ENCODE results near the gene GDNF. TPM values are rescaled to one million over a fixed set of nuclear protein-coding genes. Genes with fewer than 3 reads are reported as not detected.
A peak's percentile ranks its signal among the peaks of the same experiment; 100 is the strongest.

GDNF gene
- total and polyA plus RNA-seq, 4 donors: 0.09 to 0.25 TPM; not detected in 2

DNA sequence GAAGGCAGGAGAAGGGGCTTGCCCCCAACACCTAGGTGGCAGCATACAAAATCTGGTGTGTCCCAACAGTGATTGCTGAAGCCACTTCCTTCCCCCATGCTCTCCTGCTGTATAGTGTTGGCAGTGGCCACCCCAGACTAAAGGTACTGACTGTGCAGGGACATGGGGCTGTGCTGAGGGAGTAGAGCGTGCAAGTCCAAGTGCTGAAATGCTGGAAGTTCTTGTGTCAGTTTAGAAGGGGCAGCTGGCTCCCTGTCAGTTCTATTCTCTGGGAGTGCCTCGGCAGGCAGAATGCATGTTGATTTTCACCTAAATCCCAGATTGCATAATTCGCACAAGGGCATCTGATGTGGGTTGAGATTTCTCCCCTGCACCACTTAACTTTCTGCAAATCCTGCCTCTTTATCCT lies 68.6 kb downstream of the GDNF start (continued):
- TF ChIP-seq, protein P1, sequence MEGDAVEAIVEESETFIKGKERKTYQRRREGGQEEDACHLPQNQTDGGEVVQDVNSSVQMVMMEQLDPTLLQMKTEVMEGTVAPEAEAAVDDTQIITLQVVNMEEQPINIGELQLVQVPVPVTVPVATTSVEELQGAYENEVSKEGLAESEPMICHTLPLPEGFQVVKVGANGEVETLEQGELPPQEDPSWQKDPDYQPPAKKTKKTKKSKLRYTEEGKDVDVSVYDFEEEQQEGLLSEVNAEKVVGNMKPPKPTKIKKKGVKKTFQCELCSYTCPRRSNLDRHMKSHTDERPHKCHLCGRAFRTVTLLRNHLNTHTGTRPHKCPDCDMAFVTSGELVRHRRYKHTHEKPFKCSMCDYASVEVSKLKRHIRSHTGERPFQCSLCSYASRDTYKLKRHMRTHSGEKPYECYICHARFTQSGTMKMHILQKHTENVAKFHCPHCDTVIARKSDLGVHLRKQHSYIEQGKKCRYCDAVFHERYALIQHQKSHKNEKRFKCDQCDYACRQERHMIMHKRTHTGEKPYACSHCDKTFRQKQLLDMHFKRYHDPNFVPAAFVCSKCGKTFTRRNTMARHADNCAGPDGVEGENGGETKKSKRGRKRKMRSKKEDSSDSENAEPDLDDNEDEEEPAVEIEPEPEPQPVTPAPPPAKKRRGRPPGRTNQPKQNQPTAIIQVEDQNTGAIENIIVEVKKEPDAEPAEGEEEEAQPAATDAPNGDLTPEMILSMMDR (IDR thresholded peaks at IDR 0.05; ENCODE audit: low read depth, low read length, missing input control): no peak
- TF ChIP-seq TAF1 (conservative IDR thresholded peaks at IDR 0.05) (no peak), HNF4A (conservative IDR thresholded peaks at IDR 0.05) (peak; percentile 66 to 73), GABPA (IDR thresholded peaks at IDR 0.05 in 1 of 2, conservative IDR thresholded peaks at IDR 0.05 in 1 of 2) (no peak)
- TF ChIP-seq, protein P2, sequence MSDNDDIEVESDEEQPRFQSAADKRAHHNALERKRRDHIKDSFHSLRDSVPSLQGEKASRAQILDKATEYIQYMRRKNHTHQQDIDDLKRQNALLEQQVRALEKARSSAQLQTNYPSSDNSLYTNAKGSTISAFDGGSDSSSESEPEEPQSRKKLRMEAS (IDR thresholded peaks at IDR 0.05): peak; percentile 40

DNA sequence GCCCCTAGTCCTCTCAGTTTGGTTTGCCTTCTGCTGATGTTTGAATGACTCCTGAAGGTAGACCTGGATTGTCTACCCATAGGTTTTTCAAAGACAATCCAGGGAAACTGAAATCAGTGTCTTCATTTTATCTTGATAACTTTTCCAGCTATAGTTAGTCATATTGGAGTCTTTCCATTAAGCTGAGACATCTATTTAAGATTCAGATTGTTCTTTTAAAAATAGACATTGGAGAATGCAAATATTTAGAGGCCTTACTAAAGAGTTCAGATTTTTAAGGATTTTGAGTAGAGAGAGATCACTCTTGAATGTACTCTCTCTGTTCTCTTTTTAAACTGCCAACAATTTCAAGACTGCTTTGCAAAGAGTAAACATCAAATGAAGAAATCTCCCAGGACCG lies 69.1 kb downstream of the GDNF start:
- Histone ChIP-seq H3K9ac (ENCODE audit: low read depth in 1 of 2, low read length in 2 of 2) (no peak overlapping the region), H3K4me3 (ENCODE audit: low read depth in 1 of 3, low read length in 3 of 3) (no peak overlapping the region), H3K36me3 (ENCODE audit: control insufficient read depth in 4 of 4, insufficient read depth in 3 of 4, low read depth in 1 of 4, low read length in 3 of 4) (no peaks in the 10 kb centered on the region), H3K9me3 (ENCODE audit: control insufficient read depth in 4 of 4, low read length in 3 of 4) (peaks cover 0 to 7% (median 0%) of the 10 kb centered on the region in 4 donors), H3K27ac (ENCODE audit: low read depth in 1 of 2, low read length in 2 of 2) (peak overlapping the region in 1 of 2 donors; percentile 61), H3K27me3 (ENCODE audit: control insufficient read depth in 4 of 4, insufficient read depth in 4 of 4, low read length in 3 of 4) (no peaks in the 10 kb centered on the region), H3K4me1 (ENCODE audit: control insufficient read depth in 4 of 4, insufficient read depth in 4 of 4, low read length in 3 of 4) (peaks cover 8 to 45% (median 37%) of the 10 kb centered on the region in 4 donors)
- TF ChIP-seq EGR1 (IDR thresholded peaks at IDR 0.05; ENCODE audit: low read depth in 2 of 2) (no peak), NR2F2 (IDR thresholded peaks at IDR 0.05) (no peak), TAF1 (conservative IDR thresholded peaks at IDR 0.05) (no peak), FOXA1 (IDR thresholded peaks at IDR 0.05) (no peak), SP1 (IDR thresholded peaks at IDR 0.05) (no peak), JUND (IDR thresholded peaks at IDR 0.05) (no peak), GABPA (IDR thresholded peaks at IDR 0.05 in 1 of 2, conservative IDR thresholded peaks at IDR 0.05 in 1 of 2) (no peak), HNF4A (conservative IDR thresholded peaks at IDR 0.05) (no peak), FOXA2 (IDR thresholded peaks at IDR 0.05) (no peak), HNF4G (IDR thresholded peaks at IDR 0.05) (no peak), RXRA (IDR thresholded peaks at IDR 0.05) (no peak)
- TF ChIP-seq, protein P3, sequence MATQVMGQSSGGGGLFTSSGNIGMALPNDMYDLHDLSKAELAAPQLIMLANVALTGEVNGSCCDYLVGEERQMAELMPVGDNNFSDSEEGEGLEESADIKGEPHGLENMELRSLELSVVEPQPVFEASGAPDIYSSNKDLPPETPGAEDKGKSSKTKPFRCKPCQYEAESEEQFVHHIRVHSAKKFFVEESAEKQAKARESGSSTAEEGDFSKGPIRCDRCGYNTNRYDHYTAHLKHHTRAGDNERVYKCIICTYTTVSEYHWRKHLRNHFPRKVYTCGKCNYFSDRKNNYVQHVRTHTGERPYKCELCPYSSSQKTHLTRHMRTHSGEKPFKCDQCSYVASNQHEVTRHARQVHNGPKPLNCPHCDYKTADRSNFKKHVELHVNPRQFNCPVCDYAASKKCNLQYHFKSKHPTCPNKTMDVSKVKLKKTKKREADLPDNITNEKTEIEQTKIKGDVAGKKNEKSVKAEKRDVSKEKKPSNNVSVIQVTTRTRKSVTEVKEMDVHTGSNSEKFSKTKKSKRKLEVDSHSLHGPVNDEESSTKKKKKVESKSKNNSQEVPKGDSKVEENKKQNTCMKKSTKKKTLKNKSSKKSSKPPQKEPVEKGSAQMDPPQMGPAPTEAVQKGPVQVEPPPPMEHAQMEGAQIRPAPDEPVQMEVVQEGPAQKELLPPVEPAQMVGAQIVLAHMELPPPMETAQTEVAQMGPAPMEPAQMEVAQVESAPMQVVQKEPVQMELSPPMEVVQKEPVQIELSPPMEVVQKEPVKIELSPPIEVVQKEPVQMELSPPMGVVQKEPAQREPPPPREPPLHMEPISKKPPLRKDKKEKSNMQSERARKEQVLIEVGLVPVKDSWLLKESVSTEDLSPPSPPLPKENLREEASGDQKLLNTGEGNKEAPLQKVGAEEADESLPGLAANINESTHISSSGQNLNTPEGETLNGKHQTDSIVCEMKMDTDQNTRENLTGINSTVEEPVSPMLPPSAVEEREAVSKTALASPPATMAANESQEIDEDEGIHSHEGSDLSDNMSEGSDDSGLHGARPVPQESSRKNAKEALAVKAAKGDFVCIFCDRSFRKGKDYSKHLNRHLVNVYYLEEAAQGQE (IDR thresholded peaks at IDR 0.05): no peak
- DNase-seq (ENCODE audit: low spot score): no peak
- 17% methylated on average over 1 of the region's 1 CpG for WGBS

DNA sequence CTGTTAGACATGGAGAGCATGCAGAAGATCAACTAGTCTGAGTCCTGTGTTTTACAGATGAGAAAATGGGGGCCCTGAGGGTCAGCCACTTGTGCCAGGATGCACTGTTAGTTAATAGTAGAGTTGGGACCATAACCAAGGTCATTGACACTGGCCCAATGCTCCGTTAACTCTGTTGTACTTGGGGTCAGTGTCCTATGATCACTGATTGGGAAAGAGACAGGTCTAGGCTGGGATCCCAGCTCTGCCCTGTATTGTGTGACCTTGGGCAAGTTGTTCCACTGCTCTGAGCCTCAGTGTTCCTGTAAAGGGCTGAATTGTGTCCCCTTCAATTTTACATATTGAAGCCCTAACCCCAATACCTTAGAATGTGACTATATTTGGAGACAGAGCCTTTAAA lies 70.0 kb downstream of the GDNF start:
- H3K9ac ChIP-seq (ENCODE audit: low read depth in 1 of 2, low read length in 2 of 2): no peak overlapping the region
- WGBS: 26% methylated on average over 1 of the region's 1 CpG
- DNase-seq (ENCODE audit: low spot score): peak; percentile 36
- H3K27ac ChIP-seq (ENCODE audit: low read depth in 1 of 2, low read length in 2 of 2): peak overlapping the region; percentile 49 to 51
- H3K9me3 ChIP-seq (ENCODE audit: control insufficient read depth in 4 of 4, low read length in 3 of 4): peaks cover 0 to 4% (median 0%) of the 10 kb centered on the region in 4 donors
- no peaks in the 10 kb centered on the region for H3K27me3 ChIP-seq (ENCODE audit: control insufficient read depth in 4 of 4, insufficient read depth in 4 of 4, low read length in 3 of 4)
- no peaks in the 10 kb centered on the region for H3K36me3 ChIP-seq (ENCODE audit: control insufficient read depth in 4 of 4, insufficient read depth in 3 of 4, low read depth in 1 of 4, low read length in 3 of 4)
- H3K4me1 ChIP-seq (ENCODE audit: control insufficient read depth in 4 of 4, insufficient read depth in 4 of 4, low read length in 3 of 4): peaks cover 8 to 53% (median 42%) of the 10 kb centered on the region in 4 donors
- no peak overlapping the region for H3K4me3 ChIP-seq (ENCODE audit: low read depth in 1 of 3, low read length in 3 of 3)
- TF ChIP-seq JUND (IDR thresholded peaks at IDR 0.05) (peak; percentile 73 to 85), HNF4A (conservative IDR thresholded peaks at IDR 0.05) (peak; percentile 98 to 99), RAD21 (IDR thresholded peaks at IDR 0.05) (peak; percentile 46 to 61), GABPA (IDR thresholded peaks at IDR 0.05 in 1 of 2, conservative IDR thresholded peaks at IDR 0.05 in 1 of 2) (peak in 1 of 2 donors; percentile 43), EGR1 (IDR thresholded peaks at IDR 0.05; ENCODE audit: low read depth in 2 of 2) (peak in 1 of 2 donors; percentile 73)
- TF ChIP-seq, protein P1 (IDR thresholded peaks at IDR 0.05; ENCODE audit: low read depth, low read length, missing input control): no peak
- TF ChIP-seq, protein P3 (IDR thresholded peaks at IDR 0.05): peak; percentile 50
- TF ChIP-seq, protein P4, sequence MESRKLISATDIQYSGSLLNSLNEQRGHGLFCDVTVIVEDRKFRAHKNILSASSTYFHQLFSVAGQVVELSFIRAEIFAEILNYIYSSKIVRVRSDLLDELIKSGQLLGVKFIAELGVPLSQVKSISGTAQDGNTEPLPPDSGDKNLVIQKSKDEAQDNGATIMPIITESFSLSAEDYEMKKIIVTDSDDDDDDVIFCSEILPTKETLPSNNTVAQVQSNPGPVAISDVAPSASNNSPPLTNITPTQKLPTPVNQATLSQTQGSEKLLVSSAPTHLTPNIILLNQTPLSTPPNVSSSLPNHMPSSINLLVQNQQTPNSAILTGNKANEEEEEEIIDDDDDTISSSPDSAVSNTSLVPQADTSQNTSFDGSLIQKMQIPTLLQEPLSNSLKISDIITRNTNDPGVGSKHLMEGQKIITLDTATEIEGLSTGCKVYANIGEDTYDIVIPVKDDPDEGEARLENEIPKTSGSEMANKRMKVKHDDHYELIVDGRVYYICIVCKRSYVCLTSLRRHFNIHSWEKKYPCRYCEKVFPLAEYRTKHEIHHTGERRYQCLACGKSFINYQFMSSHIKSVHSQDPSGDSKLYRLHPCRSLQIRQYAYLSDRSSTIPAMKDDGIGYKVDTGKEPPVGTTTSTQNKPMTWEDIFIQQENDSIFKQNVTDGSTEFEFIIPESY (IDR thresholded peaks at IDR 0.05): peak; percentile 75

Data from liver (tissue), 9 donors.